Measurements from ENCODE around the gene MINDY4. TPM values are rescaled to one million over a fixed set of nuclear protein-coding genes. Genes with fewer than 3 reads are reported as not detected.

The MINDY4 gene
- total and polyA plus RNA-seq, 8 donors: 2.9 to 4.9 (median 3.6) TPM

- Histone ChIP-seq H3K9me3 (no peaks in the 10 kb centered on the region), H3K27ac (no peak overlapping the region), H3K27me3 (no peaks in the 10 kb centered on the region), H3K36me3 (peaks cover 0 to 36% (median 32%) of the 10 kb centered on the region in 3 donors), H3K4me1 (peaks cover 0 to 4% (median 0%) of the 10 kb centered on the region in 3 donors), H3K4me3 (no peak overlapping the region)
- DNase-seq (peak in 3 of 6 donors; percentile 10 to 27 (median 11)), ATAC-seq (no peak), FAIRE-seq (no peak)
- intact Hi-C loops (cut with DNase I): no loop called here
- TF ChIP-seq CTCF (IDR thresholded peaks at IDR 0.05): no peak
Measured at GRCh38 chr7:30924624-30925023, 153.4 kb downstream of the MINDY4 start.

- Histone ChIP-seq H3K27me3 (no peaks in the 10 kb centered on the region), H3K27ac (no peak overlapping the region), H3K36me3 (peaks cover 0 to 36% (median 32%) of the 10 kb centered on the region in 3 donors), H3K4me1 (peaks cover 0 to 4% (median 0%) of the 10 kb centered on the region in 3 donors), H3K4me3 (no peak overlapping the region), H3K9me3 (no peaks in the 10 kb centered on the region)
- FAIRE-seq (no peak), DNase-seq (peak in 3 of 6 donors; percentile 1 to 15 (median 12)), ATAC-seq (no peak)
- intact Hi-C loops (cut with DNase I): no loop called here
- TF ChIP-seq CTCF (IDR thresholded peaks at IDR 0.05): no peak
- 76 to 79% methylated on average over 2 of the region's 2 CpGs for WGBS, 2 donors
Measured at GRCh38 chr7:30925117-30925516, 153.9 kb downstream of the MINDY4 start.

GRCh38 chr7:30925913-30926312 lies 154.7 kb downstream of the MINDY4 start:
- ATAC-seq: no peak
- H3K27ac ChIP-seq: no peak overlapping the region
- H3K27me3 ChIP-seq: no peaks in the 10 kb centered on the region
- intact Hi-C loops (cut with DNase I): no loop called here
- H3K36me3 ChIP-seq: peaks cover 0 to 36% (median 32%) of the 10 kb centered on the region in 3 donors
- H3K4me1 ChIP-seq: no peaks in the 10 kb centered on the region
- DNase-seq: peak in 5 of 6 donors; percentile 2 to 44 (median 9)
- FAIRE-seq: no peak
- 90 to 92% methylated on average over 5 of the region's 5 CpGs for WGBS, 2 donors
- TF ChIP-seq CTCF (IDR thresholded peaks at IDR 0.05): no peak
- H3K4me3 ChIP-seq: no peak overlapping the region
- H3K9me3 ChIP-seq: no peaks in the 10 kb centered on the region

GRCh38 chr7:30926313-30926712 lies 155.1 kb downstream of the MINDY4 start:
- no peak overlapping the region for H3K27ac ChIP-seq
- intact Hi-C loops (cut with DNase I): no loop called here

More at GRCh38 chr7:30926313-30926712, 155.1 kb downstream of the MINDY4 start:
- Histone ChIP-seq H3K36me3 (peaks cover 0 to 36% (median 32%) of the 10 kb centered on the region in 3 donors), H3K4me3 (no peak overlapping the region), H3K4me1 (no peaks in the 10 kb centered on the region), H3K27me3 (no peaks in the 10 kb centered on the region), H3K9me3 (no peaks in the 10 kb centered on the region)
- WGBS, 2 donors: 82 to 83% methylated on average over 5 of the region's 5 CpGs
- FAIRE-seq (no peak), DNase-seq (peak in 5 of 6 donors; percentile 2 to 27 (median 12)), ATAC-seq (no peak)
- TF ChIP-seq CTCF (IDR thresholded peaks at IDR 0.05): no peak
